ENCODE results near the gene NSD1.

DNA sequence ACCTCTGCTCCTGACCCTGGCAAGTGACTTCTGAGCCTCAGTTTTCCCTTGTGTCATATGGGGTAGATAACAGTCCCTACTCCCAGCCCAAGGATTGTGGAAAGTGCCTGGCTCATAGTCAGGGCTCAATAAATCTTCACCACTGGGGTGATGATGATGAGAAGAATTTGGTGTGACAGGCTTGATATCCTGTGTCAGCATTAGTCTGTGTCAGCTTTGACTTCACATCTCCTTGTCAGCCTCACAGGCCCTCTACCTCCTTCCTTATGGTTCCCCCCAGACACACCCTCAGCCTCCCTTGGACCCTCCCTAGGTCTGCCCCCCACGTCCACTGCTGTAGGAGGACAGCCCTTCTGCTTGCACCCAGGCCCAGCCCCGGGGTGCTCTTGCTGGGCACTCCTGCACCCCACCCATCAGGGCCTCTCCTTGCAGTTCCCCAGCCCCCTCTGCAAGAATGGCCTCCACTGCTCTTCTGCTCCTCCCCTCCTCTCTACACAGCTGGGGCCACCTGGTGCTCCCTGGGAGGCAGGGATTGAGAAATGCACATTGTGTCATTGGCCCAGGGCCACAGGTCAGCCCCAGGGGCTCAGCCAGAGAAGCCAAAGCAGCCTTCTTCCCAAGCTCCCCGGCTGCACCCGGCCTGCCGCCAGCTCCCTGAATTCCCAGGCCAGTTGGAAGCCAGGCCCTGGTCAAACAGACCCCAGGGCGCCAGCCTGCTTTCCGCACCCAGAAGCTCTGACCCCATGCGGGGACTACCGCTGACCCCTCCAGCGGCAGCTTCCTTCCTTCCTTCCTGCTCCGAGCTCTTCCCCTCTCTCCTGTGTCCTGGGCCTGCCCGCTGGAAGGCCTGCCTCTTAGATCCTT, 39.1 kb upstream of the NSD1 start:
- TF ChIP-seq, protein P1, sequence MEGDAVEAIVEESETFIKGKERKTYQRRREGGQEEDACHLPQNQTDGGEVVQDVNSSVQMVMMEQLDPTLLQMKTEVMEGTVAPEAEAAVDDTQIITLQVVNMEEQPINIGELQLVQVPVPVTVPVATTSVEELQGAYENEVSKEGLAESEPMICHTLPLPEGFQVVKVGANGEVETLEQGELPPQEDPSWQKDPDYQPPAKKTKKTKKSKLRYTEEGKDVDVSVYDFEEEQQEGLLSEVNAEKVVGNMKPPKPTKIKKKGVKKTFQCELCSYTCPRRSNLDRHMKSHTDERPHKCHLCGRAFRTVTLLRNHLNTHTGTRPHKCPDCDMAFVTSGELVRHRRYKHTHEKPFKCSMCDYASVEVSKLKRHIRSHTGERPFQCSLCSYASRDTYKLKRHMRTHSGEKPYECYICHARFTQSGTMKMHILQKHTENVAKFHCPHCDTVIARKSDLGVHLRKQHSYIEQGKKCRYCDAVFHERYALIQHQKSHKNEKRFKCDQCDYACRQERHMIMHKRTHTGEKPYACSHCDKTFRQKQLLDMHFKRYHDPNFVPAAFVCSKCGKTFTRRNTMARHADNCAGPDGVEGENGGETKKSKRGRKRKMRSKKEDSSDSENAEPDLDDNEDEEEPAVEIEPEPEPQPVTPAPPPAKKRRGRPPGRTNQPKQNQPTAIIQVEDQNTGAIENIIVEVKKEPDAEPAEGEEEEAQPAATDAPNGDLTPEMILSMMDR (IDR thresholded peaks at IDR 0.05; ENCODE audit: poor library complexity, severe bottlenecking) = no peak
- TF ChIP-seq POLR2AphosphoS5 (IDR thresholded peaks at IDR 0.05) (no peak), EZH2 (IDR thresholded peaks at IDR 0.05; ENCODE audit: borderline replicate concordance, insufficient read depth, low read length, poor library complexity, severe bottlenecking) (no peak)

Measured in neural cell (in vitro differentiated cells).